Lower leg skin (tissue), 4 donors: ENCODE data around the gene VWA5B1. TPM values are rescaled to one million over a fixed set of nuclear protein-coding genes. Genes with fewer than 3 reads are reported as not detected.

Experiments used
- DNase-seq, 2 donors: peaks; one replicate each; pipeline ENCODE4 v3.0.0-alpha.2; 2019; ENCODE audit warnings: low spot score in 2 of 2
- H3K4me3 ChIP-seq: fragments of 200-600 bp; sonication (generic); 2 replicates; pipeline ENCODE4 v1.5.1; 2017; ENCODE audit warnings: mild to moderate bottlenecking, low read depth; ENCODE audit not compliant: poor library complexity, severe bottlenecking
- CTCF ChIP-seq, 3 donors: fragments of 450-650 bp; IDR thresholded peaks; one replicate each; pipeline ENCODE4 v1.5.1; 2016; ENCODE audit warnings: antibody characterized with exemption in 3 of 3, mild to moderate bottlenecking in 3 of 3, moderate library complexity in 2 of 3
- POLR2A ChIP-seq, 2 donors: fragments of 450-650 bp; IDR thresholded peaks; one replicate each; pipeline ENCODE4 v1.6.1; 2016 to 2017; ENCODE audit warnings: antibody characterized with exemption in 2 of 2, mild to moderate bottlenecking in 1 of 2, moderate library complexity in 1 of 2
- WGBS, 2 donors: methylation state at CpG; one replicate each; pipeline ENCODE4 v1.1.5; 2018; 5-methylcytosine and 5-hydroxymethylcytosine counted together
- intact Hi-C: fragments of 100-400 bp; cut with DNase I; formaldehyde crosslinking; loops from one replicate; pipeline ENCODE4 v1.15.0; 2023; ENCODE audit warnings: low total_unique reads
- total RNA-seq, 4 donors: library from RNA; depleted of rRNA; stranded (reverse); fragments of >200 nt; gene quantifications; one replicate each; pipeline ENCODE4 v1.1.0, GENCODE V29; 2016

VWA5B1 gene
- total RNA-seq, 4 donors from 2014 or later: not detected

GRCh38 chr1:20278692-20279130 is 12.0 kb upstream of the VWA5B1 start:
- DNase-seq: no peak
- no peak for TF ChIP-seq POLR2A (IDR thresholded peaks at IDR 0.05)
- no peak for TF ChIP-seq CTCF (IDR thresholded peaks at IDR 0.05)
- intact Hi-C loops: no loop called here
- no peak overlapping the region for H3K4me3 ChIP-seq
- 44% methylated on average over 4 of the region's 4 CpGs for WGBS, 2 donors

- WGBS, 2 donors: 59 to 71% methylated on average over 7 of the region's 7 CpGs
- H3K4me3 ChIP-seq: no peak overlapping the region
- TF ChIP-seq POLR2A (IDR thresholded peaks at IDR 0.05): no peak
- TF ChIP-seq CTCF (IDR thresholded peaks at IDR 0.05): no peak
- intact Hi-C loops: no loop called here
- DNase-seq: no peak
Observed at GRCh38 chr1:20279509-20279908, 11.2 kb upstream of the VWA5B1 start.

GRCh38 chr1:20280341-20280740 is 10.3 kb upstream of the VWA5B1 start:
- intact Hi-C loops: no loop called here
- DNase-seq: no peak
- no peak overlapping the region for H3K4me3 ChIP-seq
- TF ChIP-seq CTCF (IDR thresholded peaks at IDR 0.05) (no peak), POLR2A (IDR thresholded peaks at IDR 0.05) (no peak)
- 67 to 82% methylated on average over 1 of the region's 1 CpG for WGBS, 2 donors

- intact Hi-C loops: no loop called here
- no peak for DNase-seq
- H3K4me3 ChIP-seq: no peak overlapping the region
- TF ChIP-seq POLR2A (IDR thresholded peaks at IDR 0.05) (no peak), CTCF (IDR thresholded peaks at IDR 0.05) (no peak)
- WGBS, 2 donors: 87 to 93% methylated on average over 6 of the region's 6 CpGs
Observed at GRCh38 chr1:20280906-20281305, 9.8 kb upstream of the VWA5B1 start.

GRCh38 chr1:20281801-20282200 is 8.9 kb upstream of the VWA5B1 start:
- DNase-seq: no peak
- H3K4me3 ChIP-seq: no peak overlapping the region
- TF ChIP-seq POLR2A (IDR thresholded peaks at IDR 0.05): no peak
- no peak for TF ChIP-seq CTCF (IDR thresholded peaks at IDR 0.05)
- intact Hi-C loops: no loop called here
- 33 to 55% methylated on average over 2 of the region's 2 CpGs for WGBS, 2 donors

- TF ChIP-seq POLR2A (IDR thresholded peaks at IDR 0.05): no peak
- TF ChIP-seq CTCF (IDR thresholded peaks at IDR 0.05): no peak
- intact Hi-C loops: no loop called here
- WGBS, 2 donors: 17 to 32% methylated on average over 5 of the region's 5 CpGs
- H3K4me3 ChIP-seq: no peak overlapping the region
- no peak for DNase-seq
Observed at GRCh38 chr1:20282533-20282932, 8.1 kb upstream of the VWA5B1 start.
